HG03521 (cell line): ENCODE measurements around the gene DKC1.

Source experiments
- ATAC-seq: cut with Tn5 transposase; IDR thresholded peaks from one replicate; pipeline ENCODE4 v1.9.1; 2021; ENCODE audit warnings: mild to moderate bottlenecking, moderate library complexity; ENCODE audit not compliant: unreplicated experiment

Gene DKC1

GRCh38 chrX:154735695-154736393, 26.8 kb upstream of the DKC1 start:
- no peak for ATAC-seq

GRCh38 chrX:154737136-154737535, 25.5 kb upstream of the DKC1 start:
- no peak for ATAC-seq

DNA sequence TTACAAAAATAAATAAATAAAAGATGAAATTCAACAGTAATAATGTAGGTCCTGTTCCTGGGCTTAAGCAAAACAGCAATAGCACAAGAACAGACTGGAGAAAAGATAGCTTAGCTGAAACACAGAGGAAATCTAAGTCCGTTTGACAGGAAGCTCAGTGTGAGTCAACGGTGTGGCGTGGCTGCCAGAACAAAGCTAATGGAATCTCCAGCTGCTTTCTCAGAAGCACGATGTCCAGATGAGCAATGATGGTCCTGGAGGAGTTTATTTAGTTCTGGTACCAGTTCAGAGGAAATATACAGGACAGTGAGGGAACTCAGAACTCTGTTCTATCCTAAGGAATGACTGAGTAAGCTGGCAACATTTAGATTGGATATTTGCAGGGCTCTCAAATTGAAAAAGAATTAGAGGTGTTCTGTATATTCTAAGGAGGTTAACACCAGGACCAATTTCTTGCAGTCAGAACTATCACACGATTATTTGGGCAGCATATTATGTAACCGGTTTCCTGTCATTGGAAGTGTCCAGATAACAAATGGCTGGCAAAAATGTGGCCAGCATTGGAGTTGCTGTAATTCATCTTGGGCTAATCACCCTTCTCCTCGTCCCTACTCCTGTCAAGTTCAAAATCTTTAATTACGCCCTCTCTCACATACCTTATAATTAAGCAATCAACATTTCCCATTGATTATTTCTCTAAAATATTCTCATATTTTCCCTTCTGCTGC, 24.5 kb upstream of the DKC1 start:
- no peak for ATAC-seq

- ATAC-seq, result no peak
Observed at GRCh38 chrX:154739952-154740465, 22.7 kb upstream of the DKC1 start.

DNA sequence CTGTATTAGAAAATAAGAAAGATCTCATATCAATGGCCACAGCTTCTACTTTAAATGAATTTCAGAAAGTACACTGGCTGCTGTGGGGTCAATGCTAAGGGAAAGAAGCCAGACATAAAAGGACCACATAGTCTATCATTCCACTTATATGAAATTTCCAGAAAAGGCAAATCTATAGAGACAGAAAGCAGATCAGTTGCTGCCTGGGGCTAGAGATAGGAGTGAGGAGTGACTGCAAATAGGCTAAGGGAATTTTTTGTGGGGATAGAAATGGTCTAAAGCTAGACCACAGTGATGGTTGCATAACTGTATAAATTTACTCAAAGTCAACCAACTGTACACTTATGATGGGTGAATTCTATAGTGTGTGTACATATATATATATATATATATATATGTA, 20.1 kb upstream of the DKC1 start:
- no peak for ATAC-seq

GRCh38 chrX:154748712-154749339, 13.8 kb upstream of the DKC1 start:
- no peak for ATAC-seq

- no peak for ATAC-seq
Observed at GRCh38 chrX:154749856-154750255, 12.8 kb upstream of the DKC1 start.

- ATAC-seq, result peak; percentile 51
Observed at GRCh38 chrX:154750301-154751202, 12.1 kb upstream of the DKC1 start, which contains the start of gene GAB3. TSS of gene GAB3 (minus strand) at chrX:154751077. CDS start at chrX:154751025, 52 bp downstream.

DNA sequence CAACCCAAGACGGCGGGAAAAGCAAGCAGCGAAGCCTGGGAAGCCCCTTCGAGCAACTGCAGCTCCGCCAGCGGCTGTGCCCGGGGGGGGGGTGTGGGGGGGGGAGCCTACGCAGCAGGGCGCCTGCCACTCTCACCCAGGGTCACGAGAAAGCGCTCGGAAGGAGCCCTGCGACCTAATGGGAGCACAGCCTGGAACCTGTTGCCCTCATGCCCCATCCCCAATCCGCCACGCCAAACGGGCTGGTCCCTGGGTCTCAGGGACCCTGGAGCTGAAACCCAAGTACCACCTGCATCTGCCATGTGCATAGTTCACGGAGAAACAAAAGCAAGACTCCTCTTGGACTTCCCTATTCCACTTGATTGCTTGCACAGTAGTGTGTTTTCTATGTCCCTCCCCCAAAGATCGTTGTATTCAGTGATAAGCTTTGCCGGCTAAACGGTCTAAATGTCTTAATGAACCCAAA, 11.4 kb upstream of the DKC1 start:
- ATAC-seq, result no peak

DNA sequence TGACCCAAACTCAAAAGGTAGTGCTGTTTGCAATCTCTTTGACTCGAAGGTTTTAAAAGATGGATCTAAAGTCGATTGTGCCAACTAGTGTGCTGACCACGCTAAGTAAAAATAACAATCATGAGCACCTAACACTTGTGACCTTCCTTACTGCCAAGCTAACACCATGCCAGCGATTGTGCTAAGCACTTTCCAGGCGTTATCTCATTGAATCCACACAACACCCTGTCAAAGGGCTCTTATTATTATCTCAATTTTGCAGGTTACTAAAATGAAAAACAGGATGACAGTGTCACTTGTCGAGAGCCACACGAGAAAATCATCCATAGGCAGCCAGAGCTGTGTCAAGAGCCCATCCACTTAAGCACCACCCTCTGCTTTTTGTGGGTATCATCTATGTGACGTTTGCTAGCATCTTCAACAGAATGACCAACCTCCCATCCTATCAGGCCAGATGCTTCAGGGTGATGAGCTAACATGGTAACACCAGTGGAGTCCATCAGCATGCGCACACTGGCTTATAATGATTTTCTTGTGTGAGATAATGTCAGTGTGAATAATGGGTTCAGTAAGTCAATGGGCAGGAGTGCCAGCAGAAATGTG, 10.9 kb upstream of the DKC1 start:
- no peak for ATAC-seq

DNA sequence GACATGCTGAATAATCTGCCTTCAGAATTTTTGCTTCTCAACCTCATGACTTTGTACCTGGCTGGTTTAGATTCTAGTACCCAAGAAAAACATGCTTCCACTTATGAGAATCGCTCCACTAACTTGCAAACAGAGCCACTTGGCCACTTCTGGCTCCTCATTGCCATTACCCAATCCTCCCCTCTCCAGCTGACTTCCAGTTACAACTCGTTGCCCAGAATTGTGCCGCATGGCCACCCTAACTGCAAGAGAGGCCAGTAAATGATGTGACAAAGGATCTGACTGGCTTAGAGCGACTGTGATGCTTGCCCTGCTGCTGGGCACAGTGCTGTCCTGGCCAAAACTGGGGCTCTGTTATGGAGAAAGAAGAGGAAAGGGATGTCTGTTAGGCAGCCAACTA, 4.0 kb upstream of the DKC1 start:
- ATAC-seq, result no peak

DNA sequence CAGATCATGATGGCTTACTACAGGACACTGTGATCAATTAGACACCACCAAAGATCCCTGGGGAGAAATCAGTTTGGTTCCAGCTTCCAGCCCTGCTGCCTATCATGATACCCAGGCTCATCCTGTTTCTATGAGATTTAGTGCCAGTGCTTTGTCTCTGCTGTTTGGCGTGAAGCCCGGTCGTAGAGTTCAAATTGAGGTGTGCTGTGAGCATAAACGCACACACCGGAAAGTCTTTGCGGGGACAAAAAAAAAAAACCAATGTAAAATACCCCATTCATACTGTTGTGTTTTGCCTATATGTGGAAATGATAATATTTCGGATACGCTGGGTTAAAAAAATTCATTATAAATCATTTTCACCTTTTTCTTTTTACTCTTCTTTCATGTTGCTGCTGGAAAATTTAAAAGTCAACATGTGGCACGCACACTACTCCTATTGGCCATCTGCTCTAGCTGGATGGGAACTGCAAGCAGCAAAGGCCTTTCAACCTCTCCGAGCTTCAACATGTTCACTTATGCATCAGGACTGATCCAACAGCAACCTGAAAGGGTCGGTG, 607 bp upstream of the DKC1 start:
- ATAC-seq, result no peak

- ATAC-seq, result no peak
Observed at GRCh38 chrX:154774622-154775021, 12.0 kb downstream of the DKC1 start.

DNA sequence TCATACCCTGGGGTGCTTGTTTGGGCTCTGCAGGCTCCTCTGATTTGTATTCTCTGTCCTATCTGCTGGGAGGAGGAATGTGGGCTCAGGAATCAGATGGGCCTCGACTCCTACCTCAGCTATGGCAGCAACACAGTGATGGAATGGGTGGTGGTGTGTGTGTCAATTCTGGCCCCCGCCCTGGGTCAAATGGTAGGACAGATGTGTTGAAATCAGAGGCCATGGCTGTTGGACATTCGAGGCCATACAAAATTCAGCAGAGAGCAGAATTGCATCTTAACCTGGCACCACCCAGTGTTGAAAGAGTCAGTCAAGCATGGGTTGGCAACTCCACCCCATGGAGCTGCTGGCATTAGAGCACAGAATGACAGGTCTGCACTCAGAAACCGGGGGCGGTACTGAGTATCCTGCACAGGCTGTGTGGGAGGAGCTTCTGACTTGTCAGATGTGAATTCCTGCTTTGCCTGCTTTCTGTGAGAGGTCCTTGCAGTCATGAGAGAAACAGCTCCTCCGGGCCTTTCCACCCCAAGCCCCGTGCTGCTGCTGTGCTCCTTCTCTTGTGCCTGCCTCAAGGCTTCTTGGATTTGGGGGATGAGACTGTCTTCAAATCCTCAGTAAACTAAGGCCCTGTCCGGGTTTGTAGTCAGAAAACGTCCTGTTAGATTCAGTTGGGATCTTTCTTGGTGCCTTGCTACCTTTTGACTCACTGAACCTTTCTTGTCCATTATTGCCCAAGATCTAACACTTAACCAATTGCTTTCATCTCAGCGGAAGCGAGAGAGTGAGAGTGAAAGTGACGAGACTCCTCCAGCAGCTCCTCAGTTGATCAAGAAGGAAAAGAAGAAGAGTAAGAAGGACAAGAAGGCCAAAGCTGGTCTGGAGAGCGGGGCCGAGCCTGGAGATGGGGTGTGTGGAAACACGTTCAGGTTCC, 13.0 kb downstream of the DKC1 start:
- no peak for ATAC-seq

GRCh38 chrX:154776753-154777152, 14.1 kb downstream of the DKC1 start:
- no peak for ATAC-seq

DNA sequence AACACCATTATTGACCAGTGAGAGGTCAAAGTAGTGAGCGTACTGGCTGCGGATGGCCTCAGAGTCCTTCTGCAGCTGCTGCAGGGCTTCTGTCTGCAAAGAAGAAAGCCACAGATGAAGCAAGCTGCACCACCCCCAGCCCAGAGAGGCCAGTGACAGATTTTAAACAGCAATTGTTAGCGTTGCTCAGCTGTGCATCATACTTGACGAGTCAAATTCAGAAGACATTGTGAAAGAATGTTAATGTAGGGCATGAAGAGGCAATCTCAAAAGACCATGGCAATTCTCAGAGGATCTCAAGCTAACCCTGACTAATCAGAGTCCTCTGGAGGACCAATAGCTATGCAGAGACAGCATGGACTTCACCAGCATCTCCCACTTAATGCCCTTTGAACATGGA, 16.6 kb downstream of the DKC1 start:
- no peak for ATAC-seq

- no peak for ATAC-seq
Observed at GRCh38 chrX:154780968-154781367, 18.3 kb downstream of the DKC1 start.

DNA sequence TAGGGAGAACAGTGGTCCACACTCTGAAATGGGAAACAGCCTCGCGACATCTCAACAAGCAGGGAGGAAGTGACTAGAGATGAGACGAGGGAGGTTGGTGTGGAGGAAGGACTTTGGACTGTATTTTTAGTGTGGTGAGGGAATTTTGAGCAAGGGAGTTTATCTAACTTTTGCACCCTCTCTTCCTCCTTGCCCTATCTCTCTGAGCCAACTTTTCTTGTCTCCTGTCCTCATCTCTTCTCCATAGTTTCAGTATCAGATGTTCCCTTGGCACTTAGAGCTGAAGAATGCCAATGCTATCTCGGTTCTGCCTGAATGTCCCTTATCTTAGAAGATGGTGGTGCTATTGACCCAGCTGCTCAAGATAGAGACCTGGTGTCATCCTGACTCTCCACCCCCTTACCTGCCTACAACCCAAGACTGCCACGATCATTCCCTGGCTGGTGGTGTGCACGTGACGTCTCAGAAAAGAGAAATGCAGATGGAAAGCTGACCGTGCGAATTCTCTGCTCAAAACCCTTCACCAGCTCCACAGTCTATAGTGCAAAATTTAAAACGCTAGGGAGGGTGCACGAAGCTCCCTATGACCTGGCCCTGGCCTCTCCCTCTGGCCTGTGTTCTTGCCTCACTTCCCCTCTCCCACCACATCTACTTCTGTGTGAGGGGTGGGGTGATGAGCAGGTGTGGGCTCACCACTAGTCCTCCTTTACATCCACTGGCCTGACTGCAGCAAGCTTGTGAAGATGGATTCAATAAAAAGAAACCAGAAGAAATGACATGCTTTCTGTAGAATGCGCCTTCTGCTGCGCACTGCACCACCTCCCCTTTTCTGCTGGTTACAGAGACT, 21.7 kb downstream of the DKC1 start:
- ATAC-seq, result no peak
